ENCODE results near the gene RACGAP1. TPM values are rescaled to one million over a fixed set of nuclear protein-coding genes. Genes with fewer than 3 reads are reported as not detected.

RACGAP1 gene
- total and polyA plus RNA-seq, 2 of the 8 experiments (the other 6 are each of a cell fraction or from before 2014, with no cell fraction given): 18.0 to 66.3 TPM

DNA sequence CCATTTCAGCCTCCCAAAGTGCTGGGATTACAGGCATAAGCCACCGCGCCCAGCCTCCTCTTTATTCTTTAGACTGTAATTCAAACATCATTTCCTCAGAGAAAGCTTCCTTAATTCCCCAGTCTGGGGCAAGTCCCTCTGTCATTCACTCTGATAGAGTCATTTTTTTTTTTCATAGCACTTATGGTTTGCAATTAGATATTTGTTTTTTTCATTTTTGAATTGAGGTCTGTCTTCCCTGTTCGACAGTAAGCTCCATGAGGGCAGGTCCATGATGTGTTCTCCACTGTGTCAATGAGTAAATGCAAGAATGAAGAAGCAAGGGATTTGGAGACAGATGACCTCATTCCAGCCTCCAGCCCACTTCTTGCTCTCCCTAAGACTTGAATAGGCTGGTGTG, 44.2 kb upstream of the RACGAP1 start (continued):
- TF ChIP-seq MAFK (IDR thresholded peaks at IDR 0.05; ENCODE audit: low read depth, low read length) (no peak), BCL11A (IDR thresholded peaks at IDR 0.05; ENCODE audit: low read depth in 2 of 2, low read length in 2 of 2) (no peak), SP2 (IDR thresholded peaks at IDR 0.05; ENCODE audit: low read length) (no peak), NANOG (IDR thresholded peaks at IDR 0.05; ENCODE audit: insufficient read depth, low read depth, low read length, poor library complexity, severe bottlenecking) (no peak), TCF12 (IDR thresholded peaks at IDR 0.05; ENCODE audit: low read depth, low read length) (no peak), TAF1 (IDR thresholded peaks at IDR 0.05; ENCODE audit: low read depth, low read length) (no peak), CHD7 (IDR thresholded peaks at IDR 0.05; ENCODE audit: insufficient replicate concordance, low read length) (no peak)
